ENCODE measurements around the gene F11R.

The F11R gene

GRCh38 chr1:160981584-160982411 lies 39.2 kb downstream of the F11R start:
- peak overlapping the region; percentile 3 for H3K4me3 ChIP-seq (ENCODE audit: low read depth, low read length)
- in situ Hi-C loops (cut with HindIII; ENCODE audit: low sequenced_read_pairs) = no loop called here
- no peak for TF ChIP-seq CTCF (IDR thresholded peaks at IDR 0.05; ENCODE audit: low read depth, low read length, missing control alignments)
- DNase-seq (ENCODE audit: low read depth) = no peak

- no peak for TF ChIP-seq CTCF (IDR thresholded peaks at IDR 0.05; ENCODE audit: low read depth, low read length, missing control alignments)
- no peak for DNase-seq (ENCODE audit: low read depth)
- in situ Hi-C loops (cut with HindIII; ENCODE audit: low sequenced_read_pairs) = no loop called here
- no peak overlapping the region for H3K4me3 ChIP-seq (ENCODE audit: low read depth, low read length)
Measured at GRCh38 chr1:160979286-160979685, 41.7 kb downstream of the F11R start.

- TF ChIP-seq CTCF (IDR thresholded peaks at IDR 0.05; ENCODE audit: low read depth, low read length, missing control alignments) = no peak
- no peak for DNase-seq (ENCODE audit: low read depth)
- no peak overlapping the region for H3K4me3 ChIP-seq (ENCODE audit: low read depth, low read length)
- in situ Hi-C loops (cut with HindIII; ENCODE audit: low sequenced_read_pairs) = no loop called here
Measured at GRCh38 chr1:160978510-160978927, 42.4 kb downstream of the F11R start.

- in situ Hi-C loops (cut with HindIII; ENCODE audit: low sequenced_read_pairs) = no loop called here
- no peak for TF ChIP-seq CTCF (IDR thresholded peaks at IDR 0.05; ENCODE audit: low read depth, low read length, missing control alignments)
- no peak overlapping the region for H3K4me3 ChIP-seq (ENCODE audit: low read depth, low read length)
- DNase-seq (ENCODE audit: low read depth) = no peak
Measured at GRCh38 chr1:160975026-160975425, 45.9 kb downstream of the F11R start.

- DNase-seq (ENCODE audit: low read depth) = no peak
- no peak overlapping the region for H3K4me3 ChIP-seq (ENCODE audit: low read depth, low read length)
- in situ Hi-C loops (cut with HindIII; ENCODE audit: low sequenced_read_pairs) = no loop called here
- TF ChIP-seq CTCF (IDR thresholded peaks at IDR 0.05; ENCODE audit: low read depth, low read length, missing control alignments) = no peak
Measured at GRCh38 chr1:160973491-160973890, 47.5 kb downstream of the F11R start.

GRCh38 chr1:160972939-160973338 lies 48.0 kb downstream of the F11R start:
- TF ChIP-seq CTCF (IDR thresholded peaks at IDR 0.05; ENCODE audit: low read depth, low read length, missing control alignments) = no peak
- no peak for DNase-seq (ENCODE audit: low read depth)
- no peak overlapping the region for H3K4me3 ChIP-seq (ENCODE audit: low read depth, low read length)
- in situ Hi-C loops (cut with HindIII; ENCODE audit: low sequenced_read_pairs) = no loop called here

All from astrocyte of the cerebellum (primary cell).